CD4-positive, alpha-beta T cell treated with Interleukin-15 for 1 hour (primary cell): ENCODE data around the gene TIMM9.
"Not testable (repeated sequence)": the region's sequence is repeated elsewhere in the genome, so short reads cannot be mapped to it uniquely, and the experiment has no call there.

Experiments used
- DNase-seq: peaks from one replicate; pipeline ENCODE4 v3.0.0-alpha.2; 2020

Gene TIMM9

DNA sequence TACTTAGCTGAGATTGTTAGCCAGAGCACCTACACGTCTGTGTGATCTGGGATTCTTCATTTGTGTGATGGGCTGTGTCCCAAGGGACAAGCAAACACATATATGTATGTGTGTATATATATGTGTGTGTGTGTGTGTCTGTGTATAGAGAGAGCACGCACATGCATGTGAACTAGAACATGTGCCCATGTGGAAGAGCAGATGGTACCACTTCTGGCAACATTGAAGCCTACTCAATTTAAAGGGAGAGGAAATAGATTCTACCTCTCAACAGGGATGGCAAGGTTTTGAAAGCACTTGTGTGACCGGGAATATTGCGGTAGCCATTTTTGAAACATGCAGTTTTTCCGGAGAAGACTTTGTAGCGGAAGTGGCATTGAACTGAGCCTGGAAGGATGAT is 30.2 kb downstream of the TIMM9 start:
- no peak for DNase-seq

DNA sequence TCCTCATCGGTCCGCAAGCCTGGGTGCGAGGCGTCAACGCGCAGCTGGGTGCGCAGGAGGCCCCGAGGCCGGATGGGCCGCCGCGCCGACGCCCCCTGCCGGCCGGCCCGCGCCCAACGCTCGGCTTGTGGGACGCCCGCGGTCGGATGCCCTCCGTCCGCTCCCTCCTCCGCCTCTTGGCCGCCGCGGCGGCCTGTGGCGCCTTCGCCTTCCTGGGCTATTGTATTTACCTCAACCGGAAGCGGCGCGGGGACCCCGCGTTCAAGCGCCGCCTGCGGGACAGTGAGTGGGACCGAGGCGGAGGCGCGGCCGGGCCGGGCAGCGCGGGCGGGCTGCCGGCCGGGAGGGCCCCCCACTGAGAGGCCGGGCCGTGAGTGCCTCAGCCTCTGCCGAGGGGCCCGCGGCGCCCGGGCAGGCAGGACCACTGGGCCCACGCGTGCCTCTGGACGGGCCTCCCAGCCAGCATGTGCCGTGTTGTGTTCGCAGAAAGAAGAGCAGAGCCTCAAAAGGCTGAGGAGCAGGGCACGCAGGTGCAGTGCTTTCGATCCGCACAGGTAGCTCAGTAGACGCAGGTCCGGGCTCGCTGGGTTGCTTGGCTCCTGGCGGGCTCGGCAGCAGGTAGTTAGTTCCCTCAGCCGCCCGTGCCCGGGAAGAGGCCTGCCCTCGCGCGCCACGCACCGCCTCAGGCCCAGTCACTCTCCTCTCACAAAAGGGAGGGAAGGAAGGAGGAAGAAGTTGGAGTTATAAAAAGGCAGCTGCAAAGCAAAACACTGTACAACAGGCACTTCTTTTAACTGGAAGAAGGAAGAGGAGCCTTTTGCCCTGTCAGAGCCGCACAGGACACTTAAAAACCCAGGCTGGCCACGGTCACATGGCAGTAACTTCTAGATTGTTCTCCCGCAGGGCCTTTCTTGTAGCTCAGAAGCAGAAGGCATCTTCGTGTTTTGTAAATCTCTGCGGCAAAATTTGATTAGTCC is 31.2 kb downstream of the TIMM9 start, which contains the start of gene TOMM20L:
Gene TOMM20L, plus strand, starts transcription at position 119 of the 977 bp plus-strand sequence. Its CDS starts 28 bp downstream, at position 147.
- peak; percentile 79 for DNase-seq

DNA sequence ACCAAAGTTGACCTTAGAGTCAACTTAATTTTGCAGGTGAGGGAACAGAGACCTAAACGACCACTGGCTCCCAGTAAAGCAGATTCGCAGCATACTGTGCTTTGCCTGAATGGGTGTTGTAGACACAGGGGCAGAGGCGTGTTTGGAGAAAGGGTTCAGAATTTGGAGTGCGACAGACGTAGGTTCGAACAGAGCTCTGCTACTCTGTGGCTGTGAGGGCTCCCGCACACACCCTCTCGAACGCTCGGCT is 31.8 kb downstream of the TIMM9 start:
- no peak for DNase-seq

DNA sequence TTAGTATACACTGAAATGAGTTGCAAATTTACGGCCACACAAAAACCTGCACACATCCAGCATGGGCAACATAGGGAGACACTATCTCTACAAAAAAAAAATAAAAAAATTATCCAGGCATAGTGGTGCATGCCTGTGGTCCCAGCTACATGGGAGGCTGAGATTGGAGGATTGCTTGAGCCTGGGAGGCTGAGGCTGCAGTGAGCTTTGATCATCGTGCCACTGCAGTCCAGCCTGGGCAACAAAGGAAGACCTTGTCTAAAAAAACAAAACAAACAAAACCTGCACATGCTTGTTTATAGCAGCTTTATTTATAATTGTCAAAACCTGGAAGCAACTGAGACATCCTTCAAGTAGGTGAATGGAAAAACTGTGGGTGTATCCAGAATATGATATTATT is 36.5 kb downstream of the TIMM9 start:
- DNase-seq, result no peak

DNA sequence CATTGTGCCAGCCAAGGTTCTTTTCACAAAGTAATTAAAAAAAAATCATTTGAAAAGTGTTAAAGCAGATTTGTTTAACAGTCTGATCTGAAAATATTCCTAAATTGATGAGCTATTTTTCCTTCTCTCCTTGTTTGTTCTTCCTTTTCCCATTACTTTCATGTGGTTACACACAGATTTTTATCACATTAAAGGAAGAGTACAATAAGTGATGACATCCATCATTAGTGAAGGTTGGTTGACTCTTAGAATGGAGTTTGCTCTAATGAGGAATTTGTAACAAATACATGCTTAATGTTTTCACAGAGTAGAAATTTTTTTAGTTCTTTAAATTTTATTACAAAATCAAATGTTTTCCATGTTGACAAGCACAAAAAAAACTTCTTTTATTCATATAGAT is 50.5 kb downstream of the TIMM9 start:
- DNase-seq, result no peak

DNA sequence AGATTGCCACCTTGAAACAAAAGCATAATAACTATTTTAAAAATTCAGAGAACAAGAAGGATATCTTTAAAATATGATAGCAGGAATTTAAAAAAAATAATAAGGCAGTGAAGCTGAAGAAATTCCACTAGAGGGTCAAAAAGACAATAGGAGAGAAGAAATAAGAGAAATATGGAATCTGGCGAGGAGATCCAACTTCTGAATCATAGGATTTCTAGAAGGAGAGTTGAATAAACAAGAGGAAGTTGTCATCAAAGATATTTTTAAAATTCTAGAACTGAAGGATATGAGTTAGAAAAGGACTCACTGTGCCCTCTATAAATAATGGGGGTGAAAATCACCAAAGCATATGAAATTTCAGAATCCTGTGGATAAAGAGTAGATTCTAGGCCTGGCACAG is 58.4 kb downstream of the TIMM9 start:
- DNase-seq, result no peak

DNA sequence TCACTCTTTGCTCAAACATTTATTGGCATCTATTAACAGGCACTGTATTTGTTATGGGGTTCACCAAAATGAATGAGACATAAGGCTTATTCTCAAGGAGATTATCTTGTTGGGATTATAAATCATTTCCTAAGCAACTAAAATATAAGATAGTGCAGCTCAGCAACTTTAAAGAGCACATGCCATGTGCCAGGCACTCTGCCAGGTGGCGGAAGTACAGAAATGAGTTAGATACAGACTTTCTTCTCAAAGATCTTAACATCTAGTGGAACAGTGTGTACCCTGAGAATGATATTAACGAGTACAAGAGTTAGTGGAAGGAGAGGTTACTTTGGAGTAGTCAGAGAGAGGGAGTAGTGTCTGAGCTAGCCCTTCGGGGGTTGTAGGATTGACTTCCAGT is 60.0 kb downstream of the TIMM9 start:
- no peak for DNase-seq

DNA sequence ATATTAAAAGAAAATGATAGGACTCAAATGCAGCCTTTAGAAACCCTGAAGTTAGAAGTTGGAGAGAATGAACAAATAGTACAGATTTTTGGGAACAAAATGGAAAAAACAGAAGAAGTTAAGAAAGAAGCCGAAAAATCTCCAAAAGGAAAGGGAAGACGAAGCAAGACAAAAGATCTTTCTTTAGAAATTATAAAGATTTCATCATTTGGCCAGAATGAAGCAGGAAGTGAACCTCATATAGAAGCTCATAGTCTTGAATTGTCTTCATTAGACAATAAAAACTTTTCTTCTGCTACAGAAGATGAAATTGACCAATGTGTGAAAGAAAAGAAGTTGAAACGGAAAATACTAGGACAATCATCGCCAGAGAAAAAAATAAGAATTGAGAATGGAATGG is 63.0 kb downstream of the TIMM9 start:
- no peak for DNase-seq

DNA sequence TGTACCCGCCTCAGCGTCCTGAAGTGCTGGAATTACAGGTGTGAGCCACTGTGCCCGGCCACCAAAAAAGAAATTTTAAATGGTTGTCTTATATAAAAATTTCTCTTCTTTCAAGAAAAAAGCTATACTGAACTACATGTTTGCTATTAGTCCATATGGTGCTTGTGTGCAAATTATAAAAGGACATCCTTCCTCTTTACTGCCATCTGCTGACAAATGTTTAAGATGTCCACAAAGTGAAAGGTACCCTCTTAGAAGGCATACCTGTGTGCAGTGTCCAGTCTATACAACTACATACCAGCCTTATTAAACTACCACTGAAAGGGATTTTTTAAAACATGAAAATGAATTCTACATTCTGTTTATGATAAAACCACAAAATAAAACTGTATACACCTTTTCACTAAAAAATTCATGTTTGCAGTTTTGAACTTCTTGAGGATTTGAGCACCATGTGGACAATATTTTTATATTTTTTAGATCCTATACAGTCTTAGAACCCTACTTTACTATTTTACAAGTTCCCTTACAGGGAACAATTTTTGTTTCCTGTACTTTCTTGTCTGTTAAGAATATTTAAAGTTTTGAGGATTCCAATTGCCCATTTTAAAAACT is 64.4 kb downstream of the TIMM9 start:
- no peak for DNase-seq

DNA sequence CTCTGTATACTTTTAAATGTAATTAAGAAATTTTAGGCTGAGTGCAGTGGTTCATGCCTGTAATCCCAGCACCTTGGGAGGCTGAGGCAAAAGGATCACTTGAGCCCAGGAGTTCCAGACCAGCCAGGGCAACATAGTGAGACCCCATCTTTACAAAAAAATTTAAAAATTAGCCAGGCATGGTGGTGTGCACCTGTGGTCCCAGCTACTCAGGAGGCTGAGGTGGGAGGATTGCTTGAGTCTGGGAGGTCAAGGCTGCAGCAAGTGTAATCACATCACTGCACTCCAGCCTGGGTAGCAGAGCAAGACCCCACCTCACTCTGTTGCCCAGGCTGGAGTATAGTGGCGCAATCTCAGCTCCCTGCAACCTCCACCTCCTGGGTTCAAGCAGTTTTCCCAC is 65.1 kb downstream of the TIMM9 start:
- not testable (repeated sequence) for DNase-seq
